GM18861 (cell line): ENCODE data around the gene PDZRN4.

Source experiments
- ATAC-seq: cut with Tn5 transposase; IDR thresholded peaks from one replicate; pipeline ENCODE4 v1.9.1; 2021; ENCODE audit not compliant: unreplicated experiment

Gene PDZRN4

GRCh38 chr12:41441180-41441579 lies 253.1 kb downstream of the PDZRN4 start:
- no peak for ATAC-seq

GRCh38 chr12:41442896-41443295 lies 254.8 kb downstream of the PDZRN4 start:
- ATAC-seq = no peak

- no peak for ATAC-seq
Measured at GRCh38 chr12:41443690-41444089, 255.6 kb downstream of the PDZRN4 start.

- ATAC-seq = no peak
Measured at GRCh38 chr12:41452838-41453407, 264.8 kb downstream of the PDZRN4 start.

- ATAC-seq = no peak
Measured at GRCh38 chr12:41453409-41453808, 265.3 kb downstream of the PDZRN4 start.

GRCh38 chr12:41459111-41459905 lies 271.2 kb downstream of the PDZRN4 start:
- ATAC-seq = no peak

GRCh38 chr12:41459906-41460214 lies 271.7 kb downstream of the PDZRN4 start:
- ATAC-seq = no peak

GRCh38 chr12:41460906-41461305 lies 272.8 kb downstream of the PDZRN4 start:
- no peak for ATAC-seq

- no peak for ATAC-seq
Measured at GRCh38 chr12:41462312-41462711, 274.2 kb downstream of the PDZRN4 start.

- no peak for ATAC-seq
Measured at GRCh38 chr12:41465526-41465925, 277.4 kb downstream of the PDZRN4 start.

- no peak for ATAC-seq
Measured at GRCh38 chr12:41466300-41466699, 278.2 kb downstream of the PDZRN4 start.

GRCh38 chr12:41466802-41467201 lies 278.7 kb downstream of the PDZRN4 start:
- ATAC-seq = no peak

- no peak for ATAC-seq
Measured at GRCh38 chr12:41467591-41468325, 279.6 kb downstream of the PDZRN4 start.

- no peak for ATAC-seq
Measured at GRCh38 chr12:41468341-41468740, 280.2 kb downstream of the PDZRN4 start.

- no peak for ATAC-seq
Measured at GRCh38 chr12:41468756-41469155, 280.6 kb downstream of the PDZRN4 start.

GRCh38 chr12:41473441-41473840 lies 285.3 kb downstream of the PDZRN4 start:
- no peak for ATAC-seq

GRCh38 chr12:41474001-41474400 lies 285.9 kb downstream of the PDZRN4 start:
- no peak for ATAC-seq

GRCh38 chr12:41476499-41477439 lies 288.6 kb downstream of the PDZRN4 start:
- ATAC-seq = no peak

GRCh38 chr12:41479426-41479825 lies 291.3 kb downstream of the PDZRN4 start:
- no peak for ATAC-seq

- ATAC-seq = no peak
Measured at GRCh38 chr12:41485203-41485602, 297.1 kb downstream of the PDZRN4 start.

GRCh38 chr12:41486718-41487117 lies 298.6 kb downstream of the PDZRN4 start:
- ATAC-seq = no peak
